ENCODE results near the gene HERPUD1. TPM values are rescaled to one million over a fixed set of nuclear protein-coding genes. Genes with fewer than 3 reads are reported as not detected.
A peak's percentile ranks its signal among the peaks of the same experiment; 100 is the strongest.

The HERPUD1 gene
- total RNA-seq, 1 donor from 2014 or later = 97.7 TPM

- intact Hi-C loops (cut with DNase I) = no loop called here
- no peak for DNase-seq (ENCODE audit: extremely low spot score in 2 of 2)
- peaks cover 44% of the 10 kb centered on the region for H3K4me1 ChIP-seq
- H3K27ac ChIP-seq = peak overlapping the region; percentile 73
- TF ChIP-seq CTCF (IDR thresholded peaks at IDR 0.05) (no peak), POLR2AphosphoS5 (IDR thresholded peaks at IDR 0.05; ENCODE audit: insufficient read depth in 1 of 2, low read depth in 1 of 2) (no peak), POLR2A (IDR thresholded peaks at IDR 0.05) (no peak)
- H3K27me3 ChIP-seq = no peaks in the 10 kb centered on the region
- no peaks in the 10 kb centered on the region for H3K36me3 ChIP-seq
- H3K4me3 ChIP-seq = no peak overlapping the region
- H3K9me3 ChIP-seq = no peaks in the 10 kb centered on the region
These were observed 16.4 kb upstream of the HERPUD1 start for GRCh38 chr16:56915336-56916119.

GRCh38 chr16:56916571-56917403 is 15.2 kb upstream of the HERPUD1 start:
- H3K27ac ChIP-seq = peak overlapping the region; percentile 73
- no peaks in the 10 kb centered on the region for H3K27me3 ChIP-seq
- no peak overlapping the region for H3K4me3 ChIP-seq
- no peaks in the 10 kb centered on the region for H3K9me3 ChIP-seq
- TF ChIP-seq POLR2AphosphoS5 (IDR thresholded peaks at IDR 0.05; ENCODE audit: insufficient read depth in 1 of 2, low read depth in 1 of 2) (no peak), POLR2A (IDR thresholded peaks at IDR 0.05) (no peak), CTCF (IDR thresholded peaks at IDR 0.05) (no peak)
- intact Hi-C loops (cut with DNase I) = no loop called here
- H3K36me3 ChIP-seq = no peaks in the 10 kb centered on the region
- no peak for DNase-seq (ENCODE audit: extremely low spot score in 2 of 2)
- H3K4me1 ChIP-seq = peaks cover 44% of the 10 kb centered on the region

GRCh38 chr16:56918467-56919012 is 13.4 kb upstream of the HERPUD1 start:
- TF ChIP-seq CTCF (IDR thresholded peaks at IDR 0.05) (no peak), POLR2A (IDR thresholded peaks at IDR 0.05) (no peak), POLR2AphosphoS5 (IDR thresholded peaks at IDR 0.05; ENCODE audit: insufficient read depth in 1 of 2, low read depth in 1 of 2) (no peak)
- intact Hi-C loops (cut with DNase I) = no loop called here
- DNase-seq (ENCODE audit: extremely low spot score in 2 of 2) = no peak
- Histone ChIP-seq H3K4me3 (no peak overlapping the region), H3K36me3 (no peaks in the 10 kb centered on the region), H3K27me3 (no peaks in the 10 kb centered on the region), H3K27ac (no peak overlapping the region), H3K4me1 (peaks cover 27% of the 10 kb centered on the region), H3K9me3 (no peaks in the 10 kb centered on the region)

- Histone ChIP-seq H3K4me3 (no peak overlapping the region), H3K4me1 (peaks cover 23% of the 10 kb centered on the region), H3K9me3 (no peaks in the 10 kb centered on the region), H3K27ac (no peak overlapping the region), H3K36me3 (no peaks in the 10 kb centered on the region), H3K27me3 (no peaks in the 10 kb centered on the region)
- intact Hi-C loops (cut with DNase I) = no loop called here
- no peak for DNase-seq (ENCODE audit: extremely low spot score in 2 of 2)
- no peak for TF ChIP-seq POLR2A (IDR thresholded peaks at IDR 0.05)
- TF ChIP-seq POLR2AphosphoS5 (IDR thresholded peaks at IDR 0.05; ENCODE audit: insufficient read depth in 1 of 2, low read depth in 1 of 2) = peak in 1 of 2 donors; percentile 64
- TF ChIP-seq CTCF (IDR thresholded peaks at IDR 0.05) = no peak
These were observed 12.7 kb upstream of the HERPUD1 start for GRCh38 chr16:56919099-56919800.

Measured in vagina (tissue), 2 donors.